ENCODE measurements around the gene ANAPC1. TPM values are rescaled to one million over a fixed set of nuclear protein-coding genes. Genes with fewer than 3 reads are reported as not detected.
"Not testable (repeated sequence)": the region's sequence is repeated elsewhere in the genome, so short reads cannot be mapped to it uniquely, and the experiment has no call there.

The ANAPC1 gene
- total RNA-seq, 1 donor from 2014 or later = 120 TPM

DNA sequence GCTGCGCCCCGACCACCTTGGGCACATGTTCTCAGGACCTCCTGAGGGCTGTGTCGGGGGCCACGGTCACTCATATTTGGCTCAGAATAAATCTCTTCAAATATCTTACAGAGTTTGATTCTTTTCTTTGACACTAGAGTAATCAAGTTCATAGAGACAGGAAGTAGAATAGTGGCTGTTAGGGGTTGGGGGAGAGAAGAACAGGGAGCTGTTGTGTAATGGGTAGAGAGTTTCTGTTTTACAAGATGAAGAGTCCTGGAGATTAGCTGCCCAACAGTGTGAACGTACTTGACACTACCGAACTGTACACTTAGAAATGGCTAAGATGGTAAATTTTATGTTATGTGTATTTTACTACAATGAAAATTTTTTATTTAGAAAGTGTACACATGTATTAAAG lies 148.6 kb downstream of the ANAPC1 start:
- H3K27ac Mint-ChIP-seq; intact Hi-C loops (cut with micrococcal nuclease); H3K4me3 Mint-ChIP-seq; H3K27me3 Mint-ChIP-seq (ENCODE audit: insufficient read depth); DNase-seq (ENCODE audit: low spot score); H3K9me3 Mint-ChIP-seq; H3K36me3 Mint-ChIP-seq (ENCODE audit: low read depth): not testable (repeated sequence)
- peaks cover 14% of the 10 kb centered on the region for H3K4me1 Mint-ChIP-seq (ENCODE audit: low read depth)

GRCh38 chr2:111729812-111730458 lies 154.1 kb downstream of the ANAPC1 start:
- H3K9me3 Mint-ChIP-seq; H3K27ac Mint-ChIP-seq; intact Hi-C loops (cut with micrococcal nuclease): not testable (repeated sequence)

GRCh38 chr2:111727611-111728110 lies 156.3 kb downstream of the ANAPC1 start:
- H3K27ac Mint-ChIP-seq; H3K4me3 Mint-ChIP-seq; H3K4me1 Mint-ChIP-seq (ENCODE audit: low read depth); intact Hi-C loops (cut with micrococcal nuclease); H3K27me3 Mint-ChIP-seq (ENCODE audit: insufficient read depth); H3K9me3 Mint-ChIP-seq; DNase-seq (ENCODE audit: low spot score); H3K36me3 Mint-ChIP-seq (ENCODE audit: low read depth): not testable (repeated sequence)

More at GRCh38 chr2:111729812-111730458, 154.1 kb downstream of the ANAPC1 start:
- not testable (repeated sequence) for H3K27me3 Mint-ChIP-seq (ENCODE audit: insufficient read depth); H3K36me3 Mint-ChIP-seq (ENCODE audit: low read depth); DNase-seq (ENCODE audit: low spot score); H3K4me1 Mint-ChIP-seq (ENCODE audit: low read depth); H3K4me3 Mint-ChIP-seq

DNA sequence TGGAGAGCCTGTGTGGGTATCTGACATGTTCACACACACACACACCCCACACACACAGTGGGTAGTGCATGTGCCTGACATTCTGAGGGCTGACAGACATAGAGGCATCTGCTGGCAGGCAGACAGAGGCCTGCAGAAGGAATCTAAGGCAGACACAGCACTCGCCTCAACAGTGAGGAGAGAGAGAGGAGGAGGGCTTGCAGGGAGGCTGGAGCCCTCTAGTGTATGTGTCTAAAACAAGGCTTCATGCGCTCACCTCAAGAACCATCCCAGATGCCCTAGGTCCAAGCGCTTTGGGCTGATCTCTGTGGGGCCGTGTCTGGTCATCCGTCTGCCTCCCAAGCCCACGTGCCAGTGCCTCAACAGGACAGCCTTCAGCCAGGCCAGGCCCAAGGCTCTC lies 158.3 kb downstream of the ANAPC1 start:
- intact Hi-C loops (cut with micrococcal nuclease); DNase-seq (ENCODE audit: low spot score); H3K9me3 Mint-ChIP-seq; H3K27ac Mint-ChIP-seq; H3K4me1 Mint-ChIP-seq (ENCODE audit: low read depth); H3K27me3 Mint-ChIP-seq (ENCODE audit: insufficient read depth); H3K36me3 Mint-ChIP-seq (ENCODE audit: low read depth); H3K4me3 Mint-ChIP-seq: not testable (repeated sequence)

DNA sequence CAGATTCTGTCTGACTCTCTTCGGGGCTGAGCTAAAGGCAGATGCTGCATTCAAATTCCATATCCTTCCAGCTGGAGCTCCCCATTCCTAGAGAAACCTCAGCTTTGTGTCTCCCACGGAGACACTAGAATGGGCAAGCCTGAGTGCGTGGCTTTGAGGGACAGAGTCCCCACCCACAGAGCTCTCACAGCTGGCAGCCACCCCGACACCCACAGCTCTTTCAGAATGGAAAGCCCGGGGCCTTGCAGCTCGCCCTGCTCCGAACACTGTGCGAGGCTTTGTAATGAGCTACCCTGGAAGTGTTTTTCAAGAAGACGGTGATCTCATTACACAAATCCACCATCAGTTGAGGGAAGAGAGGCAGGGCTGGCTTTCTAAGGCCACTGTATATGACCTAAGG lies 164.4 kb downstream of the ANAPC1 start:
- H3K27ac Mint-ChIP-seq; intact Hi-C loops (cut with micrococcal nuclease); H3K27me3 Mint-ChIP-seq (ENCODE audit: insufficient read depth); H3K4me3 Mint-ChIP-seq; DNase-seq (ENCODE audit: low spot score); H3K36me3 Mint-ChIP-seq (ENCODE audit: low read depth); H3K9me3 Mint-ChIP-seq: not testable (repeated sequence)
- peaks cover 13% of the 10 kb centered on the region for H3K4me1 Mint-ChIP-seq (ENCODE audit: low read depth)

Other genes with a start within 250 kb of the ANAPC1 start
- 1.3 and 1.9 TPM in 2 replicates for gene MERTK, start 14.4 kb upstream of the ANAPC1 start, total RNA-seq
- gene TMEM87B, start 171.1 kb upstream of the ANAPC1 start, total RNA-seq = 15.0 and 16.6 TPM in 2 replicates